ENCODE data around the gene MAML3.

The MAML3 gene

GRCh38 chr4:139767585-139767984 lies 386.4 kb downstream of the MAML3 start:
- DNase-seq (ENCODE audit: low read depth in 2 of 2, low spot score in 1 of 2) = no peak

GRCh38 chr4:139767168-139767567 lies 386.8 kb downstream of the MAML3 start:
- DNase-seq (ENCODE audit: low read depth in 2 of 2, low spot score in 1 of 2) = no peak

- no peak for DNase-seq (ENCODE audit: low read depth in 2 of 2, low spot score in 1 of 2)
Measured at GRCh38 chr4:139764686-139765310, 389.2 kb downstream of the MAML3 start.

- no peak for DNase-seq (ENCODE audit: low read depth in 2 of 2, low spot score in 1 of 2)
Measured at GRCh38 chr4:139764182-139764581, 389.8 kb downstream of the MAML3 start.

- no peak for DNase-seq (ENCODE audit: low read depth in 2 of 2, low spot score in 1 of 2)
Measured at GRCh38 chr4:139763672-139764071, 390.3 kb downstream of the MAML3 start.

GRCh38 chr4:139763205-139763604 lies 390.8 kb downstream of the MAML3 start:
- DNase-seq (ENCODE audit: low read depth in 2 of 2, low spot score in 1 of 2) = no peak

- DNase-seq (ENCODE audit: low read depth in 2 of 2, low spot score in 1 of 2) = no peak
Measured at GRCh38 chr4:139762720-139763119, 391.3 kb downstream of the MAML3 start.

- DNase-seq (ENCODE audit: low read depth in 2 of 2, low spot score in 1 of 2) = no peak
Measured at GRCh38 chr4:139761461-139761860, 392.5 kb downstream of the MAML3 start.

GRCh38 chr4:139760567-139760966 lies 393.4 kb downstream of the MAML3 start:
- no peak for DNase-seq (ENCODE audit: low read depth in 2 of 2, low spot score in 1 of 2)

- no peak for DNase-seq (ENCODE audit: low read depth in 2 of 2, low spot score in 1 of 2)
Measured at GRCh38 chr4:139759097-139759496, 394.9 kb downstream of the MAML3 start.

- no peak for DNase-seq (ENCODE audit: low read depth in 2 of 2, low spot score in 1 of 2)
Measured at GRCh38 chr4:139756391-139757180, 397.4 kb downstream of the MAML3 start.

- DNase-seq (ENCODE audit: low read depth in 2 of 2, low spot score in 1 of 2) = no peak
Measured at GRCh38 chr4:139754938-139755337, 399.0 kb downstream of the MAML3 start.

GRCh38 chr4:139753686-139754085 lies 400.3 kb downstream of the MAML3 start:
- DNase-seq (ENCODE audit: low read depth in 2 of 2, low spot score in 1 of 2) = no peak

- DNase-seq (ENCODE audit: low read depth in 2 of 2, low spot score in 1 of 2) = no peak
Measured at GRCh38 chr4:139749835-139750498, 404.0 kb downstream of the MAML3 start.

- DNase-seq (ENCODE audit: low read depth in 2 of 2, low spot score in 1 of 2) = no peak
Measured at GRCh38 chr4:139749338-139749737, 404.6 kb downstream of the MAML3 start.

- DNase-seq (ENCODE audit: low read depth in 2 of 2, low spot score in 1 of 2) = no peak
Measured at GRCh38 chr4:139746431-139747171, 407.4 kb downstream of the MAML3 start.

- DNase-seq (ENCODE audit: low read depth in 2 of 2, low spot score in 1 of 2) = no peak
Measured at GRCh38 chr4:139745111-139745639, 408.8 kb downstream of the MAML3 start.

GRCh38 chr4:139744232-139744631 lies 409.8 kb downstream of the MAML3 start:
- no peak for DNase-seq (ENCODE audit: low read depth in 2 of 2, low spot score in 1 of 2)

- DNase-seq (ENCODE audit: low read depth in 2 of 2, low spot score in 1 of 2) = no peak
Measured at GRCh38 chr4:139743027-139743426, 411.0 kb downstream of the MAML3 start.

GRCh38 chr4:139740531-139741041 lies 413.4 kb downstream of the MAML3 start:
- no peak for DNase-seq (ENCODE audit: low read depth in 2 of 2, low spot score in 1 of 2)

GRCh38 chr4:139740121-139740520 lies 413.9 kb downstream of the MAML3 start:
- DNase-seq (ENCODE audit: low read depth in 2 of 2, low spot score in 1 of 2) = no peak
